Left colon (tissue), 2 donors: ENCODE data around the gene CGB7. TPM values are rescaled to one million over a fixed set of nuclear protein-coding genes. Genes with fewer than 3 reads are reported as not detected.
A peak's percentile ranks its signal among the peaks of the same experiment; 100 is the strongest.
"Not testable (repeated sequence)": the region's sequence is repeated elsewhere in the genome, so short reads cannot be mapped to it uniquely, and the experiment has no call there.

Experiments used
- ATAC-seq: fragments of 200-7000 bp; cut with Tn5 transposase; one replicate; pipeline ENCODE4 v1.9.1; 2020; ENCODE audit warnings: mild to moderate bottlenecking, moderate library complexity
- DNase-seq, 2 donors: peaks; one replicate each; pipeline ENCODE4 v3.0.0-alpha.2; 2020
- intact Hi-C, 2 donors: fragments of 100-400 bp; cut with DNase I in 1 of 2; cut with micrococcal nuclease in 1 of 2; formaldehyde crosslinking; loops; one replicate each; pipeline versions ENCODE4 v1.11.2 to v1.14.0; 2022; cut with DNase I, micrococcal nuclease
- total RNA-seq, 2 donors: library from RNA; stranded (reverse); fragmentation: NEBNext Ultra II Directional; extraction: Animal tissue kit (Norgen Biotek cat#: 25700); gene quantifications; one replicate each; pipeline ENCODE4 v1.2.1, GENCODE V29; 2021
- donor health status: DM: no; HTN: no; CAD: no.
- donor health status: DM: yes; HTN: yes; CAD: no.

Gene CGB7
- total RNA-seq, 2 donors from 2014 or later: not detected

GRCh38 chr19:49020931-49021895 is 36.3 kb downstream of the CGB7 start:
- ATAC-seq: no peak
- intact Hi-C loops: no loop called here

GRCh38 chr19:49020342-49020741 is 37.2 kb downstream of the CGB7 start:
- no peak for ATAC-seq
- intact Hi-C loops: no loop called here
- no peak for DNase-seq

More at GRCh38 chr19:49020931-49021895, 36.3 kb downstream of the CGB7 start:
- DNase-seq: no peak

GRCh38 chr19:49019242-49019932 is 38.2 kb downstream of the CGB7 start:
- peak; percentile 60 to 89 for DNase-seq
- ATAC-seq: peak; percentile 81
- intact Hi-C loops: no loop called here

GRCh38 chr19:49018388-49019241 is 38.9 kb downstream of the CGB7 start:
- intact Hi-C loops: not testable (repeated sequence)
- ATAC-seq: peak; percentile 23

GRCh38 chr19:49017666-49018351 is 39.7 kb downstream of the CGB7 start:
- peak; percentile 46 to 63 for DNase-seq
- intact Hi-C loops: no loop called here
- ATAC-seq: peak; percentile 54

More at GRCh38 chr19:49018388-49019241, 38.9 kb downstream of the CGB7 start:
- peak in 1 of 2 donors; percentile 53 for DNase-seq

- no peak for ATAC-seq
- intact Hi-C loops: no loop called here
- DNase-seq: no peak
These were observed 40.4 kb downstream of the CGB7 start, which contains the start of gene LHB for GRCh38 chr19:49017041-49017665. TSS of gene LHB (minus strand) at chr19:49017091. CDS start at chr19:49017081, 10 bp downstream.

GRCh38 chr19:49016067-49016839 is 41.3 kb downstream of the CGB7 start:
- ATAC-seq: no peak
- intact Hi-C loops: no loop called here

GRCh38 chr19:49014870-49015255 is 42.7 kb downstream of the CGB7 start:
- no peak for ATAC-seq
- intact Hi-C loops: no loop called here
- DNase-seq: no peak

More at GRCh38 chr19:49016067-49016839, 41.3 kb downstream of the CGB7 start:
- no peak for DNase-seq

GRCh38 chr19:49014123-49014869 is 43.3 kb downstream of the CGB7 start:
- ATAC-seq: no peak
- no peak for DNase-seq
- intact Hi-C loops: no loop called here

- ATAC-seq: no peak
- no peak for DNase-seq
These were observed 46.4 kb downstream of the CGB7 start for GRCh38 chr19:49011194-49011593.

GRCh38 chr19:49010453-49010852 is 47.1 kb downstream of the CGB7 start:
- DNase-seq: no peak
- no peak for ATAC-seq
- intact Hi-C loops: no loop called here

More at GRCh38 chr19:49011194-49011593, 46.4 kb downstream of the CGB7 start:
- intact Hi-C loops: no loop called here

GRCh38 chr19:49009828-49010227 is 47.7 kb downstream of the CGB7 start:
- intact Hi-C loops: no loop called here
- ATAC-seq (no peak), DNase-seq (no peak)

GRCh38 chr19:49006905-49007304 is 50.6 kb downstream of the CGB7 start:
- intact Hi-C loops: no loop called here
- ATAC-seq (no peak), DNase-seq (no peak)

GRCh38 chr19:49004964-49005614 is 52.5 kb downstream of the CGB7 start:
- intact Hi-C loops: no loop called here
- DNase-seq (no peak), ATAC-seq (no peak)
